AG04450 (cell line): ENCODE data around the gene LYL1. TPM values are rescaled to one million over a fixed set of nuclear protein-coding genes. Genes with fewer than 3 reads are reported as not detected.

Experiments
- CTCF ChIA-PET: fragments of 300-600, 350-600 bp; formaldehyde crosslinking; extraction: SDS; loops from one replicate; lab custom pipeline; 2022; ENCODE audit warnings: antibody characterized with exemption, inconsistent platforms; lab: Charles Lee
- POLR2A ChIA-PET: fragments of 350-600 bp; formaldehyde crosslinking; extraction: SDS; loops from one replicate; lab custom pipeline; 2021; ENCODE audit warnings: antibody characterized with exemption, inconsistent platforms; lab: Yijun Ruan, JAX
- DNase-seq: peaks from one replicate; pipeline ENCODE4 v3.0.0-alpha.2; 2011; ENCODE audit warnings: low read depth, low spot score
- H3K27ac ChIP-seq: one replicate; pipeline ENCODE4 v1.5.1; 2012; ENCODE audit warnings: low read depth, low read length, control low read depth
- H3K27me3 ChIP-seq: one replicate; pipeline ENCODE4 v1.6.0; 2012; ENCODE audit warnings: low read length; ENCODE audit not compliant: control insufficient read depth, insufficient read depth
- H3K4me3 ChIP-seq: 2 replicates; pipeline ENCODE4 v1.5.1; 2011; ENCODE audit warnings: mild to moderate bottlenecking, low read depth, low read length, control low read depth
- H3K9me3 ChIP-seq: 2 replicates; pipeline ENCODE4 v1.5.1; 2012; ENCODE audit warnings: low read length; ENCODE audit not compliant: control insufficient read depth, insufficient read depth
- polyA plus RNA-seq: library from polyadenylated mRNA; depleted of rRNA; stranded (reverse); fragments of >200 nt; gene quantifications from 2 replicates; pipeline ENCODE4 v1.2.3, GENCODE V29; 2011
- TF ChIP-seq, protein P1 (sequence below): IDR thresholded peaks from 2 replicates; pipeline ENCODE4 v1.5.1; 2011; ENCODE audit warnings: low read depth, low read length, control low read depth, inconsistent platforms

The LYL1 gene
- polyA plus RNA-seq, 1 experiment = 0.11 TPM

DNA sequence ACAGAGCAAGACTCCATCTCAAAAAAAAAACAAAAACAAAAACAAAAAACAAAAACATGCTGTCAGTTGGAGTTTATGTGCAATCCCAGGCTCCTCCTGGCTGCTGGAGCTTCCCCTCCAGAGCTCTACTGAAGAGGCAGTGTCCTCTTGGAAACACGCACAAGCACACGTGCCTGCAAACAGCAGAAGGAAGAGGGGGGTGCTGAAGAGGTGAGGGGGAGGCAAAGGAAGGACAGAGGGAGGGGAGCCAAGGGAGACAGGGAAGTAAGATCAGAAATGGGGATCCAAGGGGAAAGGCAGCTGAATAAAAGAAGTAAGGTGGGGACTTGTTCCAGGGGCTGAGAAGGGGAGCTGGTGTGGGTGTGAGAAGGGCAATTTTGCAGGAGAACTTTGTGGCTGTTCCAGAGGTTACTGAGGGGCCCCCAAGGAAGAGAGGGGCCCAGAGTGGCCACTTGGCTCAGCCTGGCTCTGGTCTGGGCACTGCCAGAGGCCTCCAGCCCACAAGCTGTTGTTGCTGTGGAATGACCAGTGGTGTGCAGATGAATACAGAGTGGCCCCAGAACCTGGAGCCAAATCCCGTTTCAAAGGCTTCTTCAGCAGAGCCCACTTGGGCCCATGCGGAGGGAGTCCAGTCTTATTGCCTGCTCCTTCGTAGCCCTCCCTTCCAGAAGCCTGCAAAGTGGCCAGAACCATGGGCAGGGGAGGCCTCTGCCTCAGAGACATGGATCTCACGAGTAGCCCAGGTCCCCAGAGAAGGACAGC is 34.4 kb downstream of the LYL1 start:
- POLR2A ChIA-PET = no interaction called here
- TF ChIP-seq, protein P1, sequence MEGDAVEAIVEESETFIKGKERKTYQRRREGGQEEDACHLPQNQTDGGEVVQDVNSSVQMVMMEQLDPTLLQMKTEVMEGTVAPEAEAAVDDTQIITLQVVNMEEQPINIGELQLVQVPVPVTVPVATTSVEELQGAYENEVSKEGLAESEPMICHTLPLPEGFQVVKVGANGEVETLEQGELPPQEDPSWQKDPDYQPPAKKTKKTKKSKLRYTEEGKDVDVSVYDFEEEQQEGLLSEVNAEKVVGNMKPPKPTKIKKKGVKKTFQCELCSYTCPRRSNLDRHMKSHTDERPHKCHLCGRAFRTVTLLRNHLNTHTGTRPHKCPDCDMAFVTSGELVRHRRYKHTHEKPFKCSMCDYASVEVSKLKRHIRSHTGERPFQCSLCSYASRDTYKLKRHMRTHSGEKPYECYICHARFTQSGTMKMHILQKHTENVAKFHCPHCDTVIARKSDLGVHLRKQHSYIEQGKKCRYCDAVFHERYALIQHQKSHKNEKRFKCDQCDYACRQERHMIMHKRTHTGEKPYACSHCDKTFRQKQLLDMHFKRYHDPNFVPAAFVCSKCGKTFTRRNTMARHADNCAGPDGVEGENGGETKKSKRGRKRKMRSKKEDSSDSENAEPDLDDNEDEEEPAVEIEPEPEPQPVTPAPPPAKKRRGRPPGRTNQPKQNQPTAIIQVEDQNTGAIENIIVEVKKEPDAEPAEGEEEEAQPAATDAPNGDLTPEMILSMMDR = no peak
- CTCF ChIA-PET = interaction anchor here (1.2 kb wide), 1 partner anchor 91 kb away, joined by 4 read pairs; no protein-coding TSS in a partner anchor

DNA sequence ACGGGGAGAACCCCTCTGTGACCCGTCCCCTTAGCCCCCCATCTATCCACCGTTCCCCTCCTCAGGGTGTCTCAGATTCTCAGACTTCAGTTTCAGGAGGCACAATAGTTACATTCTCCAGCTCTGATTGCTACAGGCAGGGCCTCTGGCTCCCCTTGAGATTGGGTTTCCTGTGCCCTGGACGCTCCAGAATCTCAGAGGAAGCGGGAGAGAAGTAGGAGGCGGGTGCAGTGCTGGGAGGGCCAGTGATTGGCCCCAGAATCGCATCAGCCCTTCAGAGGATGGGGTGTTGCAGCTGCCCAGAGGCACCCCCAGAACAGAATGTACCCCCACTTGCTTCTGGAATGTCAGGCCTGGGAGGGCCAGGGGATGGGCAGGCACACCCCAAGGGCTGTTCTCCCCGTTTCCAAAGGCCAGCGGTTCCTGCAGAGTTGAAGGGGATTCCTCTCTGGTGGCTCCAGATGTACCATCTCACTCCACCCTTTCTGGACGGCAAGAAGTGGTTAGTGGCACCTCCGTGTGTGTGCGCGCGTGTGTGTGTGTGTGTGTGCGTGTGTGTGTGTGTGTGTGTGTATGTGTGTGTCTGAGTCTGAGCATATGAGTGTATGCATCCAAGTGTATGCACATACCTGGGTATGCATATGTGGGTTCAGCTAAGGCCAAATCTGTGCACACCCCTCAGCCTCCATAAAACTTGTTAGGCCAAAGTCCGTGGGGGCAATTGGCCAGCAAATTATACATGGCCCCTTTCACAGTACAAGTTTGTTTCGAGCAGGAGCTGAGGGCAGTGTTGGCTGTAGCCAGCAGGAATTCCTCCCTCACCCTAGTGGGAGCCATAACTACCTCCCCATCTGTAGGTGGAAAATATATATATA is 35.5 kb downstream of the LYL1 start:
- H3K4me3 ChIP-seq = no peak overlapping the region
- no peak overlapping the region for H3K27ac ChIP-seq
- CTCF ChIA-PET = interaction anchor here (1.2 kb wide), 1 partner anchor 90 kb away, joined by 4 read pairs; no protein-coding TSS in a partner anchor
- POLR2A ChIA-PET = no interaction called here
- TF ChIP-seq, protein P1 = no peak
- no peaks in the 10 kb centered on the region for H3K9me3 ChIP-seq
- no peak for DNase-seq
- no peaks in the 10 kb centered on the region for H3K27me3 ChIP-seq

More for the DNA sequence above, 34.4 kb downstream of the LYL1 start:
- no peak overlapping the region for H3K4me3 ChIP-seq
- DNase-seq = no peak
- no peaks in the 10 kb centered on the region for H3K9me3 ChIP-seq
- H3K27me3 ChIP-seq = no peaks in the 10 kb centered on the region
- H3K27ac ChIP-seq = no peak overlapping the region

DNA sequence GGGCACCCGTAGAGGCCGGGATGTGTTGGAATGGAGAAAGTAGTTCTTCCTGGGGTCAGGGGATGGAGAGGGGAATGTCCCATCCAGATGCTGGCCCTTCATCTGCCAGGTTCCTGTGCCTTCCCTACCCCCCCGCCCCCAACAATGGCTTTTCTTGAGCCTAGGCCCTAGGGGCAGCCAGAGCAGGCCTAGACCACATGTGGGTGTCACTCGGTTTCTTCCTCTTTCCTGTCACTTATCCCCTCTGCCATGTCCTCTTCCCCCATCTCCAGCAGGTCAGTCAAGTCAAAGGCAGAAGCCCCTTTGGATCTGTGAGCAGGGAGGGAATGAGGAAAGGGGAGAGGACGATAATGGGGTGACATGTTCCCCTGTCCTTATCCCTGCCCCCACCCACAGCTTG is 36.4 kb downstream of the LYL1 start:
- H3K27me3 ChIP-seq = no peaks in the 10 kb centered on the region
- DNase-seq = no peak
- H3K4me3 ChIP-seq = no peak overlapping the region
- ChIA-PET CTCF (no interaction called here), POLR2A (no interaction called here)
- TF ChIP-seq, protein P1 = no peak
- no peak overlapping the region for H3K27ac ChIP-seq
- H3K9me3 ChIP-seq = no peaks in the 10 kb centered on the region

DNA sequence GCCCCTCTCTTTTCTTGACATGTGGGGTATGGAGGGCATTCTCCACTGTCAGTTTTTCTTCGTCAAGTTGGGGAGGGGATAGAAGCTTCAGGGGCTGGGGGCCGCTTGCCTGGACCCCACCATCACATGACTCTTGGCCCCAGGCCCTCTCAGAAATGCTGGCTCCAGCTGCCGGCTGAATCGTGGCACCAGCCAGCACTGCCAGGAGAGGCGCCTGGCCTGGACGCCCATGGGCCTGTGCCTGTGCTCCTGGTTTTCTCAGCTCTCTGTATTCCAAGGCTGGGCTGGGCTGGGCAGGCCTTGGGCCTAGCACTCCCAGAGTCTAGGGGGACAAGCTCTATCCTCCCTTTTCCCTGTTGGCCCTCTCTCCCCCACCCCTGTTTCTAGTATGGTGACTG is 38.6 kb downstream of the LYL1 start:
- H3K4me3 ChIP-seq = no peak overlapping the region
- no peaks in the 10 kb centered on the region for H3K9me3 ChIP-seq
- TF ChIP-seq, protein P1 = no peak
- CTCF ChIA-PET = interaction anchor here (0.6 to 1.5 kb wide), 4 partner anchors 30 to 99 kb away, joined by 3 to 14 read pairs (median 5); no protein-coding TSS in a partner anchor
- POLR2A ChIA-PET = interaction anchor here (0.6 kb wide), 1 partner anchor 56 kb away, joined by 4 read pairs; no protein-coding TSS in a partner anchor
- no peaks in the 10 kb centered on the region for H3K27me3 ChIP-seq
- no peak overlapping the region for H3K27ac ChIP-seq
- no peak for DNase-seq
